ENCODE data around the gene TBX3.
A peak's percentile ranks its signal among the peaks of the same experiment; 100 is the strongest.

TBX3 gene

DNA sequence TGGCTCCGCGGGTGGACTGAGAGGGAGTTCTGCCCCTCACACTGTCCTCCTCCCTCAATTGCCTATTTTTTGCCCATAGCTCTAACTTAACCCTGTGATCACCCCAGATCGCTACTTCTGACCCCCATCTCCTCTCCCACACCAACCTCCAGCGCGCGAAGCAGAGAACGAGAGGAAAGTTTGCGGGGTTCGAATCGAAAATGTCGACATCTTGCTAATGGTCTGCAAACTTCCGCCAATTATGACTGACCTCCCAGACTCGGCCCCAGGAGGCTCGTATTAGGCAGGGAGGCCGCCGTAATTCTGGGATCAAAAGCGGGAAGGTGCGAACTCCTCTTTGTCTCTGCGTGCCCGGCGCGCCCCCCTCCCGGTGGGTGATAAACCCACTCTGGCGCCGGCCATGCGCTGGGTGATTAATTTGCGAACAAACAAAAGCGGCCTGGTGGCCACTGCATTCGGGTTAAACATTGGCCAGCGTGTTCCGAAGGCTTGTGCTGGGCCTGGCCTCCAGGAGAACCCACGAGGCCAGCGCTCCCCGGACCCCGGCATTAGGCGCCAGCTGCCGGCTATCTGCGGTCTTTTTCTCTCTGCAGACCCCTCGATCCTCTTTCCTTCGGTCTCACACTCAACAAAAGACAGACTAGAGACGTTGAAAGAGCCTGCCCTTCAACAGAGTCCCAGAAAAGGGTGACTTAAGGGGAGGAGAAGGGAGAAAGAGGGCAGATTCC, 3.0 kb upstream of the TBX3 start:
- Histone ChIP-seq H3K27ac (no peak overlapping the region), H3K9me3 (ENCODE audit: severe bottlenecking) (peaks cover 3% of the 10 kb centered on the region), H3K36me3 (no peaks in the 10 kb centered on the region), H3K4me3 (ENCODE audit: low read depth, low read length) (no peak overlapping the region), H3K27me3 (ENCODE audit: insufficient read depth, low read depth, severe bottlenecking) (peaks cover 54% of the 10 kb centered on the region)
- TF ChIP-seq, protein P1, sequence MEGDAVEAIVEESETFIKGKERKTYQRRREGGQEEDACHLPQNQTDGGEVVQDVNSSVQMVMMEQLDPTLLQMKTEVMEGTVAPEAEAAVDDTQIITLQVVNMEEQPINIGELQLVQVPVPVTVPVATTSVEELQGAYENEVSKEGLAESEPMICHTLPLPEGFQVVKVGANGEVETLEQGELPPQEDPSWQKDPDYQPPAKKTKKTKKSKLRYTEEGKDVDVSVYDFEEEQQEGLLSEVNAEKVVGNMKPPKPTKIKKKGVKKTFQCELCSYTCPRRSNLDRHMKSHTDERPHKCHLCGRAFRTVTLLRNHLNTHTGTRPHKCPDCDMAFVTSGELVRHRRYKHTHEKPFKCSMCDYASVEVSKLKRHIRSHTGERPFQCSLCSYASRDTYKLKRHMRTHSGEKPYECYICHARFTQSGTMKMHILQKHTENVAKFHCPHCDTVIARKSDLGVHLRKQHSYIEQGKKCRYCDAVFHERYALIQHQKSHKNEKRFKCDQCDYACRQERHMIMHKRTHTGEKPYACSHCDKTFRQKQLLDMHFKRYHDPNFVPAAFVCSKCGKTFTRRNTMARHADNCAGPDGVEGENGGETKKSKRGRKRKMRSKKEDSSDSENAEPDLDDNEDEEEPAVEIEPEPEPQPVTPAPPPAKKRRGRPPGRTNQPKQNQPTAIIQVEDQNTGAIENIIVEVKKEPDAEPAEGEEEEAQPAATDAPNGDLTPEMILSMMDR (IDR thresholded peaks at IDR 0.05; ENCODE audit: low read depth, low read length) = no peak
- no peak for DNase-seq

DNA sequence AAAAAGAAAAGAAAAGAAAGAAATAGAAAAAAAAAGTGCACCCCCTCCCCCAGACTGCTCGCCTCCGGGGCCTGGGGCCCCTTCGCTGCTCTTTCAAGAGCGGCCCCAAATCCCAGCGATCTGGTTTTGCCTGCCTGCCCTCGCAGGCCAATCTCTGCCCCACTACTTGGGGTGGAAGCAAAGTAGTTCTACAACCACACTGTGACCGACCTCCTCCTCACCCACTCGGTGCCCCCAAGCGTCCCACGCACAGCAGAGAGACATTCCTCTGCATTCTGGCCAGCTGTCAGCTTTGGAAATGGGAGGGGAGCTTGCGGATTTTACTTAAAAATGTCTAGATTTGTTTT, 2.4 kb upstream of the TBX3 start:
- Histone ChIP-seq H3K4me3 (ENCODE audit: low read depth, low read length) (no peak overlapping the region), H3K36me3 (no peaks in the 10 kb centered on the region), H3K27ac (no peak overlapping the region), H3K27me3 (ENCODE audit: insufficient read depth, low read depth, severe bottlenecking) (peaks cover 52% of the 10 kb centered on the region), H3K9me3 (ENCODE audit: severe bottlenecking) (peaks cover 3% of the 10 kb centered on the region)
- DNase-seq = no peak
- TF ChIP-seq, protein P1 (IDR thresholded peaks at IDR 0.05; ENCODE audit: low read depth, low read length) = no peak

DNA sequence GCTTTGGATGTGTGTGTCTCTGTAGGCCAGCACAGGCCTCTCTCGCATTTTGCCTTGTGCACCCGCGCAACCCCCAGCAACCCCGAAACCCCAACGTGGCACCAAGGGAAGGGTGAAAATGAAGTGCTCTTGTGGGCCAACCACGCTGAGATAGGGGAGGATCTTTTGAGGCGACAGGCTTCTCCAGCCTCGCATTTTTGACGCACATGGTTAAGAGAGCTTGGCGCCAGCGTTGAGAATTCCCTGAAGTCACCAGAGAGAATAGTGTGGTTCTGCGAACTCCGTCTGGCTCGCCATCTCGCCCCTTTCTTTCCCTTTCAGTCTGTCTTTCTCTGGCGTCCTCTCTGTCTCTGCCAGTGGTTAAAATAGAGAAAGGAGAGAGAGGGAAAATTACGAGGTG, 1.9 kb upstream of the TBX3 start:
- H3K27ac ChIP-seq = no peak overlapping the region
- H3K36me3 ChIP-seq = no peaks in the 10 kb centered on the region
- TF ChIP-seq, protein P1 (IDR thresholded peaks at IDR 0.05; ENCODE audit: low read depth, low read length) = no peak
- H3K27me3 ChIP-seq (ENCODE audit: insufficient read depth, low read depth, severe bottlenecking) = peaks cover 48% of the 10 kb centered on the region
- H3K9me3 ChIP-seq (ENCODE audit: severe bottlenecking) = peaks cover 3% of the 10 kb centered on the region
- H3K4me3 ChIP-seq (ENCODE audit: low read depth, low read length) = no peak overlapping the region
- no peak for DNase-seq

DNA sequence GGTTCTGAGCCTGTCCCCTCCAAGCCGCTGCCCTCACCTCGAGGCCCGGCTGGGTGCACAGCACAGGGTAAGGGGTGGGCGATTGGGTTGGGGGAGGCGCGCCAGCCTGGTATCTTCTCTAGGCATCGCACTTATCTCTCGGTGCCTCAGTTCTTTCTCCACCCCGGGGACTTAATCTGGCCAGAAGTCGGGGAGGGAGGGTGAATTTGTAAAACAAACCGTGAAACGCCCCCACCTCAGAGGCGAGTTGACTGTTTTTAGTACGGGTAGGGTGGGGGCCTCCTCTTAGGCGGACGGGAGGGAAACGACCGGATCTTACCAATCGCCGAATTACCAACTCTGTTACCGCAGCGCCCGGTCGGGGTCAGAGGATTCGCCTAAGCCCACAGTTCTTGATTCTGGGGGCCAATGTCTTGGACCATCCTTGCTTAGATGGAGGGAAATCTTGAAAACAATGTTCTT, 1.4 kb upstream of the TBX3 start:
- Histone ChIP-seq H3K4me3 (ENCODE audit: low read depth, low read length) (peak overlapping the region; percentile 50), H3K27ac (peak overlapping the region; percentile 76), H3K36me3 (no peaks in the 10 kb centered on the region), H3K9me3 (ENCODE audit: severe bottlenecking) (peaks cover 3% of the 10 kb centered on the region), H3K27me3 (ENCODE audit: insufficient read depth, low read depth, severe bottlenecking) (peaks cover 44% of the 10 kb centered on the region)
- TF ChIP-seq, protein P1 (IDR thresholded peaks at IDR 0.05; ENCODE audit: low read depth, low read length) = no peak
- no peak for DNase-seq

DNA sequence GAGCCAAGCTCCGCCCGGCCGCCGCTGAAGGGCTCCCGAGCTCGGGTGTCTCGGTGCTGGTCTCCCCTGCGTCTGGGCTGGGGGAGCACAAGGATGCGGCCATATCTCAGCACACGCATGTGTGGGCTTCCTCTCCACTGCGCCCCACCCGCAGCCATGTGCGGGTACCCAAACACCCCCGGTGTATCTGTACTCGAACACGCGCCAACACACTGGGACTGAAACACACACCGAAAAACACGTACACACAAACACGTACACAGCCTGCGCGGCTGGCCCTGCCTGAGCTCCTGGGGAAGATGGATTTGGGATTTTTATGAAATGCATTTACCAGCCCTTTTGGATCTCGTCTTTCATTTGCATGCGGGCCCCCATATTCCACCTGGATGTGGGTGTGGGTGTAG, 897 bp upstream of the TBX3 start:
- H3K9me3 ChIP-seq (ENCODE audit: severe bottlenecking) = peaks cover 3% of the 10 kb centered on the region
- H3K4me3 ChIP-seq (ENCODE audit: low read depth, low read length) = peak overlapping the region; percentile 50
- DNase-seq = no peak
- peaks cover 41% of the 10 kb centered on the region for H3K27me3 ChIP-seq (ENCODE audit: insufficient read depth, low read depth, severe bottlenecking)
- peak overlapping the region; percentile 76 for H3K27ac ChIP-seq
- TF ChIP-seq, protein P1 (IDR thresholded peaks at IDR 0.05; ENCODE audit: low read depth, low read length) = no peak
- no peaks in the 10 kb centered on the region for H3K36me3 ChIP-seq

DNA sequence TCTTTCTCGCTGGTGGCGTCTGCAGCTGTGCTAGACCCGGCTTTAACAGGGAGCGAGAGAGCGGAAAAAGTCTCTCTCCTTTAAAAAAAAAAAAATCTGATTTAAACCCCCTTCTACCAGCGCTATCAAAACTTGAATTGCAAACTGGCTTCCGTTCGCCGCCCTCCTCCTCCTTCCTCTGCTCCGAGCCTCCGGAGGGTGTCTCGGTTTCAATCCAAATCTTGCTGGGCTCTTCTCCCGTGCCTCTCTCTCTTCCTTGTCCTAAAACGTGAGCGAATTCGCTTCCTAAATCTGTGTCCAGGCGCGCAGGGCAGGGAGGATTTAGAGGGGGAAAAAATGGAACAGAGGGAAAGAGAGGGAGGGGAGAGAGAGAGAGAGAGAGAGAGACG, 272 bp downstream of the TBX3 start:
- Histone ChIP-seq H3K9me3 (ENCODE audit: severe bottlenecking) (peaks cover 3% of the 10 kb centered on the region), H3K27me3 (ENCODE audit: insufficient read depth, low read depth, severe bottlenecking) (peaks cover 40% of the 10 kb centered on the region), H3K36me3 (no peaks in the 10 kb centered on the region), H3K4me3 (ENCODE audit: low read depth, low read length) (peak overlapping the region; percentile 56), H3K27ac (peak overlapping the region; percentile 37)
- TF ChIP-seq, protein P1 (IDR thresholded peaks at IDR 0.05; ENCODE audit: low read depth, low read length) = no peak
- DNase-seq = no peak
